Adipose tissue (tissue), 3 donors: ENCODE results near the gene IFFO2. TPM values are rescaled to one million over a fixed set of nuclear protein-coding genes. Genes with fewer than 3 reads are reported as not detected.

ENCODE experiments used
- H3K27ac ChIP-seq: one replicate; pipeline ENCODE4 v1.5.1; 2013; ENCODE audit warnings: low read depth, low read length
- WGBS, 3 donors: extraction: QIAGEN DNeasy Blood & Tissue Kit; methylation state at CpG; one replicate each; pipeline ENCODE4 v1.1.7; 2013; 5-methylcytosine and 5-hydroxymethylcytosine counted together
- polyA plus RNA-seq, 3 donors: library from polyadenylated mRNA; stranded (reverse); fragments of 200-250 nt; gene quantifications; one replicate each; pipeline ENCODE4 v1.2.3, GENCODE V29; 2013
- donor health status: healthy with polysubstance abuse.
- donor health status: Bipolar disorder and iron deficiency.
- donor health status: healthy.

Gene IFFO2
- polyA plus RNA-seq, 3 donors: 3.3 to 10.3 (median 6.2) TPM

DNA sequence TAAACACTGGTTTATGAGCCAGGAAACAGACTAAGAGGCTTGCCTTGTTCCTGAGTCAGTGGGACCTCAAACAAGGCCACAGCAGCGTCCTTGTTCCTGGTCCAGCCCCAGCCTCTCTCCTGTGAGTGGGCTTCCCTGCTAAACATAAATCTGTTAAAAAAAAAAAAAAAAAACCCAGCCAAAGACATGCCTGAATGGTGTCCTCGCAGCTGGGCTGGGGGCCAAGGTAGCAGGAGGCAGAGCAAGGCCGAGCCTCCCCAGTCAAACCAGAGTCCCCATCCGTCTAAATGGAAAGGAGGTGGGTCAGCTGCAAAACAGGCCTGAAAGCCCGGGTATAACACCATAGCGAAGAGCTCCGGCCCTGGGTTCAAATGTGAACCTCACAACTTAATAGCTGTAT is 18.1 kb upstream of the IFFO2 start:
- no peak overlapping the region for H3K27ac ChIP-seq
- WGBS, 3 donors: 72 to 82% (median 72%) methylated on average over 7 of the region's 7 CpGs

GRCh38 chr1:18974005-18974404 is 17.5 kb upstream of the IFFO2 start:
- 90 to 94% (median 91%) methylated on average over 8 of the region's 8 CpGs for WGBS, 3 donors
- no peak overlapping the region for H3K27ac ChIP-seq

- WGBS, 3 donors: 76 to 82% (median 80%) methylated on average over 7 of the region's 7 CpGs
- no peak overlapping the region for H3K27ac ChIP-seq
These were observed 17.0 kb upstream of the IFFO2 start for GRCh38 chr1:18973446-18973955.

DNA sequence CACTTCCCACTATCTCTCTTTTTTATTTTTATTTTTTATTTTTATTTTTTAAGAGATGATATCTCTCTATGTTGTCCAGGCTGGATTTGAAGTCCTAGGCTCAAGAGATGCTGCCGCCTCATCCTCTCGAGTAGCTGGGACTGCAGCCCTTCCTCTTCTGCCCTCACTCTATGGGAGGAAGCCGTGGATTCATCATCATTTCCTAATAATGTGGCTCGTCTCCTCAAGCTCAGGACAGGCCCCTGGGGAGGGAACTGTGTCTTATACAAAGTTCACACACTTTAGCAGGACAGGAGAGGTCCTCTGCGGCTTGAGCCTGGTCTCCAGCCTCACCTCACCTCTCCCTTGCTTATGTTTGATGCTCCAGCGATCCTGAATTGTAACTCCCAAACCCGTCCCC is 16.5 kb upstream of the IFFO2 start:
- no peak overlapping the region for H3K27ac ChIP-seq
- WGBS, 3 donors: 35 to 72% (median 37%) methylated on average over 7 of the region's 7 CpGs

DNA sequence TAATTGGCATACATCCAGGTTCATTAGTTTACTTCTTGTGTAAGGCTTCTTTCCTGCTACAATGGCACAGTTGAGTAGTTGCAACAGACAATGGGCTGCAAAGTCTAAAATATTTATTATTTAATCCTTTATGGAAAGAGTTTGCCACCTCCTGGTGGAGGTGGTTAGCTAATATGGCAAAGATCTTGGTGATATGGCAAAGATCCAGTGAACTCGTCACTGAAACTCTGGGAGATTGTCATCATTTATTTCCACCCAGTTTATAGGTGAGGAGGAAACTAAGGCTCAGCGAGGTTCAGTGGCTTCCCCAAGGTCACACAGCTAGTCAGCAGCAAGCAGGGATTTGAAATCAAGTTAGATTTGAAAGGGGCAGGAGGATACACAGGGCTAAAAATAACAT is 16.1 kb upstream of the IFFO2 start:
- 10 to 14% (median 13%) methylated on average over 2 of the region's 2 CpGs for WGBS, 3 donors
- H3K27ac ChIP-seq: no peak overlapping the region

DNA sequence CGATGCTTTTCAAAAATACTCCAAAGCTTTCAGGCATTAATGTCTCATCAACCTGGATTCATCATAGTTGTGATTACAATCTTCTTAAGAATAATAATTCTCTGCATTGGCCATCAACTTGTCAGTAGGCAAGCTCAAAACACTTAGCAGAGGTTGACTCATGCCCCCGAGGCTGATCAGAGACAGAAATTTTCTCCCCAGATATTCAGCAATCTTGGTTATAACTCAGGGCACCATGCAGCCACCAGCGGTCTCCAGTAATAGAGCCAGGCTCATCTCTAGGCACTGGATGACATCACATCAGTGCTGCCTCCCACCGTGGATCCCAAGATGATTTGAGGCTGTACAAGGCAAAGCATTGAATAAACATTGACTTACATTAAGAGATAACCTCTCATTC is 14.3 kb upstream of the IFFO2 start:
- 62 to 75% (median 74%) methylated on average over 4 of the region's 4 CpGs for WGBS, 3 donors
- H3K27ac ChIP-seq: no peak overlapping the region

- WGBS, 3 donors: 89 to 94% (median 90%) methylated on average over 7 of the region's 7 CpGs
- H3K27ac ChIP-seq: no peak overlapping the region
These were observed 13.9 kb upstream of the IFFO2 start for GRCh38 chr1:18970358-18970757.

DNA sequence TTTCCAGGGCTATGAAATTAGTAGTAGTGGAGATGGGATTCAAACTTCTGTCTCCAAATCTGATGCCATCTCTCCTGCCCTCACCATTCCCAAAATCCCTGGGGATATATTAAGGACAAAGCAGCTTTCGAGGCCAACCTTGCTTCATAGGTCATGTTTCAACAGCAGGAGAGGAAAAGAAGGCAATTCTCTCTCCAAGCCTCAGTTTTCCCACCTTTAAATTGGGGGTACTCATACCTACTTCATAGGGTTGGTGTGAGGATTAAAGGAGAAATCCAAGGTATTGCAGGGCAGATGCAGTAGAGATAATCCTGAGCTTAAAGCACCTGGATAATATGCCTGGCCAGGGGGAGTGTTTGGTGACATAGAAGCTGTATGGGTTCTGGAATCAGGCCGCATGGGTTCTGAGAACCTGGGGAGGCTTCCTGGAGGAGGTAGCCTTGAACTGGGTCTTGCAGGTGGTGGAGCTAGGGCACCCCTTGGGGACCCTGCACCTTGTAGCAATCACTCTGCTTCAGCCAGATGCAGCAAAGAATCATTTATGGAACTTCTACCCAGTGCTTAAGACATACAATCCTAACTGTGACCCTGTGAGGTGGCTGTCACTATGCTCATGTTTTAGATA is 10.7 kb upstream of the IFFO2 start:
- WGBS, 3 donors: 79 to 89% (median 86%) methylated on average over 2 of the region's 2 CpGs
- no peak overlapping the region for H3K27ac ChIP-seq

DNA sequence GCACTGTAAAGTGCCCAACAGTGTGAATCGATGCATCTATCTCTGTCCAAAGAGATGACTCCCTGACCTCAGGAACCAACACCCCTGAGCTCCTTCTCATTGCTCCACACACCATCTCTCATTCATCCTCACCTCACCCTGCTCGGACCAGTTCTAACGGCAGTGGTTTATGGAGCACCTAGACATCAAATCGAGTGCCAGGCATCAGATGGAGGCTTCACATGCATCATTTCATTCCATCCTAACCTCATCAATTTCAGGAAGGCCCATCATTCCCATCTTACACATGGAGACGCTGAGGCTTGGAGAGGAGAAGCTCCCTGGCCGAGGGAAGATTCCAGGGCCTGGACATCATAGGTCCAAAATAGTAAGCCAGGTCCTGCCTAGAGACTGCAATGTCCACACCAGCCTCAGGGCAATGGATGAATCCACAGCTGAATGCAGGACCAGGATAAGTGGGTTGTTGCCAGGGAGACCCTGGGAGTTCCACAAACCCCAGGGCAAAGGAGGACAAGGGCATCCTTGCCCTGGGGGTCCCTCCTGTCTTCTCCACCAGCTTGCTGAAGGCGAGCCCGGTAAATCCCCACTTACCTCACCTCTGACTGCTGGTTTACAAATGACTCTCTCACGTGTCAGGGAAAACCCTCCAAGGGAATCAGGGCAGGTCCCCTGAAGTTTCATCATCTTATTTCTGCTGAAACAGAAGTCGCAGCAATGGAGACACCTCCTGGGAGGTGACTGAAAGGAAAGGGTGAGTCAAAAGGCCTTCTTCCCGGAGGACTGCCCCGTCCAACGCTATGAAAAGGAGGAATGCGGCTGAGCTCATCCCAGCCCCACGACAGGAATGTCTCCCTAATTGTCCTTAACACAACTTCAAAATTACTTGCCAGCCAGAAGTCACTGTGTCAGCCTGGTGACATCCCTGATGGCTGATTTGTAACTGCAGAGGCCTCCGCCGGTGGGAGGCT is 9.0 kb upstream of the IFFO2 start:
- H3K27ac ChIP-seq: no peak overlapping the region

GRCh38 chr1:18963968-18964367 is 7.5 kb upstream of the IFFO2 start:
- 84 to 92% (median 90%) methylated on average over 4 of the region's 4 CpGs for WGBS, 3 donors
- no peak overlapping the region for H3K27ac ChIP-seq

More for the DNA sequence above, 9.0 kb upstream of the IFFO2 start:
- 74 to 82% (median 76%) methylated on average over 17 of the region's 17 CpGs for WGBS, 3 donors

DNA sequence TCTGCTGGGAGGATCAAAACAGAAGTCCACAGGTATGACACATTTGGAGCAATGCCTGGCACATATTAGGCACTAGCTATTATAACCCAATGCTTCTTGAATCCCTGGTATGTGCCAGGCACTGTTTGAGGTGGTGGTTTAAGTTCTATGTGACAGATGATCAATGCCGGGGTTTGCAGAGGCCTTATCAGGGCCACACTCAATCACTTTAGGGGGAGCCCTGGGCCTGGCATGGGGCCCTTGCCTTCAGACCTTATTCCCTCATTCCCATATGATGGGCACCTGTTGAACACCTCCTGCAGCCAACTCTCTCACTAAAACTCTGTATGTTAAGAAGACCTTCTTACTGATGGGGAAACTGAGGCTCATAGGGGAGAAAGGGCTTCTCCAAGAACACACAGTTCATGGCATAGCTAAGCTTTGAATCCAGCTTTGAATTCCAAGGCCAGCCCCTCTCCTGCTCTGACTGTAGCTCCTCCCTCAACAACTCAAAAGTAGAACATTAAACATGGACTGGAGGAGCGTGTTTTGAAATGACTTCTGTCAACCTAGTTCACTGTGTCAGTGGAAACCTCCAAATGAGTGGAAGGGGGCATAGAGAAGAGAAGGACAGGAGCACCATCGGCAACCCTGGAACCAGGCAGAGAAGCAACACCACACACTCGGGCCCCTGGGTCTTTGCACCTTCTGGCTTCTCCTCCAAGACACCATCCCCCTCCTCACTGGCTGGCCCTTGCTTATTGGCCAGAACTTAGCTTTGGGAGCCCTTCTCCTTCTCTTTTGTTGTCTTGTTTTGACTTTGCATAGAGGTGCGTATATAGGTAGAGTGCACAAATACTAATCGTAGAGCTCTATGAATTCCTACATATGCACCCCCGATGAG is 6.6 kb upstream of the IFFO2 start:
- H3K27ac ChIP-seq: no peak overlapping the region
- 66 to 93% (median 91%) methylated on average over 7 of the region's 7 CpGs for WGBS, 3 donors

DNA sequence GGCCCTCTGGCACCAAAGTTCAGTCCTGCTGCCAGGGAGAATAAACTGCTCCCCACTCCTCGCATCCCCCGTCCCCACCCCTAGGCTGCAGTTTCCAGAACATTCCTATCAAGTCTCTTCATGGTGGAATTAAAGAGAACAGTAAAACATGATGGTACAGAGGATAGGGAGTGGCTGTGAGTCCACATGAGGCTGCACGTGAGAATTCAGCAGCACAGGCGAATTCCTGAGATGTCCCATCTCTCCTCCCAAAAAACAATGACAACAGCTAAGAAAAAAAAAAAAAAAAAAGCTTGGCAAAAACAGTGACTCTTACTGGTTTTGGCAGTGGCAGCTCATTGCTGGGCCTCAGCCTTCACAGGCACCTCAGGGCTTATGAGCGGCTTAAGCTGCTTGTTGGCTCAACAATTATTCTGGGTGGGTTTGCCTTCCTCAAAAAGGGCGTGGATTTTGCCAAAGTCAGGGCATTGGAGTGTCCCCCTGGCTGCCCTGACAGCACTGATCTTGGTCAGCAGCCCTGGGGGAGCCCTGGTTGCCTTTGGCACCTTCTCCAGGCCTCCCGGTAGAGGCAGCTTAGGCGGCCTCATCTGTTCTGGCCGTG is 5.7 kb upstream of the IFFO2 start:
- WGBS, 3 donors: 58 to 70% (median 66%) methylated on average over 9 of the region's 9 CpGs
- no peak overlapping the region for H3K27ac ChIP-seq

GRCh38 chr1:18960821-18961220 is 4.3 kb upstream of the IFFO2 start:
- WGBS, 3 donors: 39 to 71% (median 52%) methylated on average over 3 of the region's 3 CpGs
- H3K27ac ChIP-seq: no peak overlapping the region

DNA sequence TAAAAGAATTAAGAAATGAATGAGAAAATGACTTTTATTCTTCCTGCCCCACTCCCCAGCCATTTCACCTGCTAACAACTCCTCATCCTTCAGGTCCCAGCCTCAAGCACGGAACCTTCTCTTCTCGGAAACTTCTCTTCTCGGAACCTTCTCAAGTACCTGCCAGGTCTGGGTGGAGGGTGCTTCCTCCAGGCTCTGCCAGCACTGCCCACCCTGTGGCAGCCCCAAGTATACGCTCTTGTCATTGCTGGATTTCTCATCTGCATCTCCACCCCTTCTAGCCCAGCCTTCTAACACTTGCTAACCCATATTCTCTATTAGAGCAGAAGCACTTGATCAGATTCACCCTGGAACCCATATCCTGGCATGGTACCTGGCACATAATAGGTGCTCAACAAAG is 3.9 kb upstream of the IFFO2 start:
- WGBS, 3 donors: 91 to 96% (median 95%) methylated on average over 4 of the region's 4 CpGs
- H3K27ac ChIP-seq: no peak overlapping the region

- no peak overlapping the region for H3K27ac ChIP-seq
- WGBS, 3 donors: 67 to 89% (median 74%) methylated on average over 4 of the region's 4 CpGs
These were observed 3.1 kb upstream of the IFFO2 start for GRCh38 chr1:18959591-18959990.

- H3K27ac ChIP-seq: no peak overlapping the region
- WGBS, 3 donors: 69 to 75% (median 73%) methylated on average over 17 of the region's 17 CpGs
These were observed 1.2 kb upstream of the IFFO2 start for GRCh38 chr1:18957532-18958300.

DNA sequence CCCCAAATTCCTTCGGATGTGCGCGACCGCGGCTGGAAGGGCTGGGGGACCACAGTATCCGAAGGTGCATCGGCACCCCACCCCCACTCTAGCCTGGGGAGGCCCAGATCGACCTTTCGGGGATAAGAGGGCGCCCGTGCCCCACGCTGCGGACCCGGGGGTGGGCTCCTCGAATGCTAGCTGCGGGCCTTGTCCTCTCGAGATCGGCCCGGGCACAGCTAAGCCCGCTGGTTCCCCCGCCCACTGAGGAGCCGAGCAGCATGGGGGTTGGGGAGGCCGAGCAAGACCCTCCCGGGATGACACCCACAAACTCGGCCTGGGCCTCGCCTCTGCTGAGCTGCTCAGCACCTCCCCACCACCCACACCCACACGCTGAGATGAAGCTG is 653 bp upstream of the IFFO2 start:
- WGBS, 3 donors: 8 to 11% (median 9%) methylated on average over 27 of the region's 27 CpGs
- no peak overlapping the region for H3K27ac ChIP-seq
